ENCODE measurements around the gene HSD11B1L. TPM values are rescaled to one million over a fixed set of nuclear protein-coding genes. Genes with fewer than 3 reads are reported as not detected.

Gene HSD11B1L
- total and polyA plus RNA-seq, 7 donors: 4.2 to 37.1 (median 19.9) TPM

DNA sequence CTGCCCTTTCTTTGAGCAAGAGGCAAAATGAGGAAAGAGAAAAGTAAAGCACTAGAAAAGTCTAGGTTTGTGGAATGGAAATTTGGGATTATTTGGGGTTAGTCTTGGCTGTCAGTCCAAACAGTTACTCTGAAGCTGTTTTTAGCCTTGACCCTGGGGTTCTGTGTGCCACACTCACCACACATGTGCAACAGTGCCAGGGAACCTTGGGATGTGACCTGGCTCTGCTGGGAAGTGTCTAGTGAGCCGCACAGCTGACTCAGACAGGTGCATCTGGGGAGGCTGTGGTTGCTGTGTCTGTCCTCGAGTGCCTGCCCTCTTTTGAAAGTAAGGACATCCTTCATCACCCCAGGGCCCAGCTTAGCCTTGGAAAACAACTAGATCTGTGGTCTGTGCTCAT lies 16.3 kb upstream of the HSD11B1L start:
- no peaks in the 10 kb centered on the region for H3K27me3 ChIP-seq
- no peaks in the 10 kb centered on the region for H3K4me1 ChIP-seq
- H3K27ac ChIP-seq: no peak overlapping the region
- WGBS, 2 donors: 86 to 91% methylated on average over 2 of the region's 2 CpGs
- TF ChIP-seq POLR2AphosphoS5 (IDR thresholded peaks at IDR 0.05) (no peak), POLR2A (IDR thresholded peaks at IDR 0.05) (no peak), EP300 (IDR thresholded peaks at IDR 0.05) (no peak)
- TF ChIP-seq, protein P1, sequence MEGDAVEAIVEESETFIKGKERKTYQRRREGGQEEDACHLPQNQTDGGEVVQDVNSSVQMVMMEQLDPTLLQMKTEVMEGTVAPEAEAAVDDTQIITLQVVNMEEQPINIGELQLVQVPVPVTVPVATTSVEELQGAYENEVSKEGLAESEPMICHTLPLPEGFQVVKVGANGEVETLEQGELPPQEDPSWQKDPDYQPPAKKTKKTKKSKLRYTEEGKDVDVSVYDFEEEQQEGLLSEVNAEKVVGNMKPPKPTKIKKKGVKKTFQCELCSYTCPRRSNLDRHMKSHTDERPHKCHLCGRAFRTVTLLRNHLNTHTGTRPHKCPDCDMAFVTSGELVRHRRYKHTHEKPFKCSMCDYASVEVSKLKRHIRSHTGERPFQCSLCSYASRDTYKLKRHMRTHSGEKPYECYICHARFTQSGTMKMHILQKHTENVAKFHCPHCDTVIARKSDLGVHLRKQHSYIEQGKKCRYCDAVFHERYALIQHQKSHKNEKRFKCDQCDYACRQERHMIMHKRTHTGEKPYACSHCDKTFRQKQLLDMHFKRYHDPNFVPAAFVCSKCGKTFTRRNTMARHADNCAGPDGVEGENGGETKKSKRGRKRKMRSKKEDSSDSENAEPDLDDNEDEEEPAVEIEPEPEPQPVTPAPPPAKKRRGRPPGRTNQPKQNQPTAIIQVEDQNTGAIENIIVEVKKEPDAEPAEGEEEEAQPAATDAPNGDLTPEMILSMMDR (IDR thresholded peaks at IDR 0.05): no peak
- DNase-seq: no peak
- no peaks in the 10 kb centered on the region for H3K9me3 ChIP-seq
- H3K36me3 ChIP-seq: peaks cover 53 to 100% (median 89%) of the 10 kb centered on the region in 4 donors
- intact Hi-C loops (cut with DNase I): no loop called here
- no peak overlapping the region for H3K4me3 ChIP-seq

DNA sequence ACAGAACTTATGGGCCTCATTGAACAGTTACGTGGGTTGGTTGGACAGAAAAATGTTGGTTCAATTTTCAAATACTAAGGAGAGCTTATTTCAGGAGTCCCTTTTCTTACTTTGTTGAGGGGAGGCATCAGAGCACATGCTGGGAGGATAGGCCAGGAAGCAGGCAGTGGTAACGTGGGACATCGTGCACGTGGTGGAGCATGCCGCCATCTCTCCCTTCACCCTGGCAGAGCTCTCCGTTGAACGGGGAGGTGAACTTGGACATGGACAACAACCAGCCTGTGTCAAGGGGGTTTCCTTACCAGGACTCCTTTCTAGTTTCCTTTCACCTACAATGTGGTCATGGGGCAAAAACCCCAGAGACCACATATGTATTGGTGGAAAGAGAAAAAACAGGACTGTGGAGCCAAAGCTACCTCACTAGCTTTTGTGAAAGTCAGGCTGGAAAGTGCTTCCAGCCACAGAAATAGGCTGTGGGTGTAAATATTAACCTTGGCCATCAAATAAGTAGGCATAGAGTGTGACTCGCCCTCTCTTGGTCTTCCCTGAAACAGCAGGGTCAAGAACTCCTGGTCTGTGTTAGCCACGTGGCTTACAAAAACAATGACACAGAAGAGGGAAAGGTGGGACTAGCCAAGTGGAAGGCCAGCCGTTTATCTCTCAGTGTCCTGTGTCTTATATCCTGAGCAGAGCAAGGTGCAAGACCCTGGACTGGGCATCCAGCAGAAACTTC lies 14.9 kb upstream of the HSD11B1L start:
- H3K4me1 ChIP-seq: no peaks in the 10 kb centered on the region
- TF ChIP-seq POLR2AphosphoS5 (IDR thresholded peaks at IDR 0.05): no peak
- TF ChIP-seq EP300 (IDR thresholded peaks at IDR 0.05): no peak
- TF ChIP-seq, protein P1 (IDR thresholded peaks at IDR 0.05): no peak
- no peak for TF ChIP-seq POLR2A (IDR thresholded peaks at IDR 0.05)
- no peak overlapping the region for H3K27ac ChIP-seq
- peaks cover 55 to 94% (median 82%) of the 10 kb centered on the region in 4 donors for H3K36me3 ChIP-seq
- WGBS, 2 donors: 77% methylated on average over 10 of the region's 10 CpGs
- no peak overlapping the region for H3K4me3 ChIP-seq
- H3K9me3 ChIP-seq: no peaks in the 10 kb centered on the region
- intact Hi-C loops (cut with DNase I): no loop called here
- H3K27me3 ChIP-seq: no peaks in the 10 kb centered on the region
- DNase-seq: no peak

DNA sequence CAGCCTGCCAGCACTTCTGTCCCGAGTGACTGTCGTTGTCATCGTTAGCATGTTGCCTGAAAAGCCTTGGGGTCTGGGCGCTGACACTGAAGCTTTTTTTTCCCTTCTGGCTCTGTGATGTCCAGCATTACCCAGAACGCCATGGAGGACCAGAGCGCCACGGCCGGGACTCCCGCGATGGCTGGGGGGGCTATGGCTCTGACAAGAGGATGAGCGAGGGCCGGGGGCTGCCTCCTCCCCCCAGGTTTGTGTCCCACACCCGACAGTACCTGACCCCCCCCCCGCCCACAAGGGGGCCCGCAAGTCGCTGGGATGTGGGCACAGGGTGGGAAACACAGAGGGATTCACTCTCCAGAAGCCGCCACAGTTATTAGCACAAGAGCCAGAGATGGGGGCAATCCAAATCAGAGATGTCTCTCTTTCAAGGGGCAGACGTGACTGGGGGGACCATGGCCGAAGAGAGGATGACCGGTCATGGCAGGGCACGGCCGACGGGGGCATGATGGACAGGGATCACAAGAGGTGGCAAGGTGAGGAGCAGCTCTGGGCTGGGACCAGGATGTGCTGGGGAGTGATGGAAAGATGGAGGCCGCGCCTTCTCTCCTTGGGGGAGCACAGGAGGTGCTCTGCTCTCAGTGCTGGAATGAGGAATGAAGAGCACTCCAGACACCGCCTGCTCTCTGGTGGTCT lies 13.8 kb upstream of the HSD11B1L start:
- peaks cover 44 to 87% (median 71%) of the 10 kb centered on the region in 4 donors for H3K36me3 ChIP-seq
- no peaks in the 10 kb centered on the region for H3K9me3 ChIP-seq
- H3K4me3 ChIP-seq: no peak overlapping the region
- 93 to 95% methylated on average over 26 of the region's 26 CpGs for WGBS, 2 donors
- DNase-seq: no peak
- no peak overlapping the region for H3K27ac ChIP-seq
- H3K4me1 ChIP-seq: no peaks in the 10 kb centered on the region
- H3K27me3 ChIP-seq: no peaks in the 10 kb centered on the region
- TF ChIP-seq POLR2AphosphoS5 (IDR thresholded peaks at IDR 0.05) (no peak), EP300 (IDR thresholded peaks at IDR 0.05) (no peak), POLR2A (IDR thresholded peaks at IDR 0.05) (no peak)
- TF ChIP-seq, protein P1 (IDR thresholded peaks at IDR 0.05): no peak
- intact Hi-C loops (cut with DNase I): no loop called here

DNA sequence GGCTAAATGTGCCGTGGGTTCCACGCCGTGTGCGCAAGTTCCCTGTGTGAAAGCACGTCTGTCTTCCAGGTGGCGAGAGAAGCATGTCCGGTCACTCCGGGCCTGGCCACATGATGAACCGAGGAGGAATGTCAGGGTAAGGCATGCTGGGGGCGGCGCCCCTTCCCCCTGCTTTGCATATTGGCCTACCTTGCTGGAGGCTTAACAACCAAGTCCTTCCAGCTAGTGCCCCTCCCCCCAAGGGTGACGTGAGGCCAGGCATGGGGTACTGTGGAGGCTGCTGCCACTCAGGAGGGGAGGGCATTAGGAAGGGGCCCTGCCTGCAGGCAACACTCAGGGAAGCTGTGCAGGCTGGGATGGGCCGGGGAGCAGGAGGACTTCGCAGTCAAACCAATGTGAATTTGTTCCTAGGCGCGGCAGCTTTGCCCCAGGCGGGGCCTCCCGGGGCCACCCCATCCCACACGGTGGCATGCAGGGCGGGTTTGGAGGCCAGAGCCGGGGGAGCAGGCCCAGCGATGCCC lies 13.0 kb upstream of the HSD11B1L start:
- Histone ChIP-seq H3K27ac (no peak overlapping the region), H3K27me3 (no peaks in the 10 kb centered on the region), H3K4me1 (no peaks in the 10 kb centered on the region), H3K4me3 (no peak overlapping the region), H3K9me3 (no peaks in the 10 kb centered on the region), H3K36me3 (peaks cover 41 to 79% (median 63%) of the 10 kb centered on the region in 4 donors)
- intact Hi-C loops (cut with DNase I): no loop called here
- no peak for DNase-seq
- WGBS, 2 donors: 85 to 88% methylated on average over 22 of the region's 22 CpGs
- TF ChIP-seq EP300 (IDR thresholded peaks at IDR 0.05) (no peak), POLR2A (IDR thresholded peaks at IDR 0.05) (no peak), POLR2AphosphoS5 (IDR thresholded peaks at IDR 0.05) (no peak)
- TF ChIP-seq, protein P1 (IDR thresholded peaks at IDR 0.05): no peak

All from sigmoid colon (tissue), 7 donors.